Measurements from ENCODE around the gene ANAPC15. TPM values are rescaled to one million over a fixed set of nuclear protein-coding genes. Genes with fewer than 3 reads are reported as not detected.
A peak's percentile ranks its signal among the peaks of the same experiment; 100 is the strongest.

The ANAPC15 gene
- total and polyA plus RNA-seq, 2 of the 4 experiments (the other 2 are of a cell fraction) = 66.3 to 84.2 TPM

DNA sequence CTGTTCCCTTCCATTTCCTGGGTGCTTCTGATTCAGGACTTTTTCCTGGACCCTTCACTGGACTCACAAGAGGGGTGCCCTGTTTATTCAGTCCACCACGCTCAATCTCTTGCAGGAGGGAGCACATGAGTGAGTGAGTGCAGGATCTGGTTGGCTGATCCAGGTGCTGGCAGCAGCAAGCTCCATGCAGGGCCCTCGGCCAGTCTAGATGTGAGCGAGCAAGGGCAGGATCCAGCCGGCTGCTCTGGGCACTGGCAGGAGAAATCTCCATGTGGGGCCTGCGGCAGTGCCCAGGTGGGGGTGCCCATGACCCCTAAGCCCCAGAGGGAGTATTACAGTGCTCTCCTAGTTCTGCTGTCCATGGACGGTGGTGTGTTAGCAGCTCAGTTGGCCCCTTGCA is 11.6 kb upstream of the ANAPC15 start:
- Histone ChIP-seq H3K4me2 (ENCODE audit: low read depth, low read length) (no peak overlapping the region), H3K79me1 (ENCODE audit: low read depth in 1 of 2, low read length in 2 of 2) (no peaks in the 10 kb centered on the region), H3K4me1 (ENCODE audit: control insufficient read depth, insufficient read depth, low read length) (no peaks in the 10 kb centered on the region), H2AK9ac (replicated peaks; ENCODE audit: low read depth, low read length, poor library complexity) (no peak overlapping the region), H4K8ac (ENCODE audit: low read depth in 2 of 2, low read length in 2 of 2) (no peak overlapping the region), H2AK5ac (ENCODE audit: low read depth, low read length) (no peak overlapping the region), H3K23ac (ENCODE audit: low read depth, low read length) (no peak overlapping the region), H2BK15ac (ENCODE audit: low read depth, low read length) (no peak overlapping the region), H3K4ac (ENCODE audit: low read depth, low read length) (no peak overlapping the region), H3K14ac (replicated peaks; ENCODE audit: low read depth, low read length) (no peak overlapping the region), H2BK20ac (ENCODE audit: low read depth, low read length) (no peak overlapping the region), H4K20me1 (ENCODE audit: insufficient read depth, low read length) (no peaks in the 10 kb centered on the region), H4K5ac (ENCODE audit: low read depth, low read length) (no peak overlapping the region), H3K9ac (ENCODE audit: low read depth, low read length) (no peak overlapping the region), H2BK120ac (ENCODE audit: low read depth, low read length) (no peak overlapping the region), H3K9me1 (ENCODE audit: insufficient read depth, low read length) (no peaks in the 10 kb centered on the region), H3K9me3 (ENCODE audit: control insufficient read depth, insufficient read depth, low read length) (peaks cover 7% of the 10 kb centered on the region), H3K18ac (ENCODE audit: low read depth, low read length) (no peak overlapping the region), H3K27ac (ENCODE audit: insufficient read depth, low read length) (no peak overlapping the region), H2BK5ac (ENCODE audit: low read depth, low read length, poor library complexity, severe bottlenecking) (no peak overlapping the region), H3K27me3 (ENCODE audit: control insufficient read depth, insufficient read depth, low read length) (peaks cover 2% of the 10 kb centered on the region; the same call in 1 of the 2 replicates), H4K91ac (ENCODE audit: insufficient read depth, low read depth, low read length) (no peak overlapping the region), H3K56ac (ENCODE audit: extremely low read depth, insufficient read depth, low read length) (no peak overlapping the region), H3K4me3 (ENCODE audit: insufficient read depth, low read depth, low read length) (no peak overlapping the region), H2AFZ (replicated peaks; ENCODE audit: low read length, poor library complexity) (peak overlapping the region; percentile 32), H3K36me3 (ENCODE audit: control insufficient read depth, insufficient read depth, low read length) (no peaks in the 10 kb centered on the region)
- no TSS peak for BruUV-seq (replicated peaks)
- dilution Hi-C loops (cut with HindIII; ENCODE audit: low sequenced_read_pairs, unreplicated experiment) = no loop called here
- 81% methylated on average over 5 of the region's 6 CpGs; no CpG with 5 or more reads in 1 of the 2 experiments for WGBS, 2 experiments (ENCODE audit: extremely low coverage in 2 of 2, insufficient read length in 1 of 2)
- intact Hi-C loops (cut with micrococcal nuclease) = no loop called here
- CTCF ChIA-PET = no interaction called here
- in situ Hi-C loops (cut with MboI; ENCODE audit: low sequenced_read_pairs) = no loop called here
- no peak for TF ChIP-seq CHD1 (IDR thresholded peaks at IDR 0.05; ENCODE audit: low read depth, low read length)
- no peak for TF ChIP-seq RFX5 (IDR thresholded peaks at IDR 0.05; ENCODE audit: low read depth, low read length)
- no peak for TF ChIP-seq RAD21 (IDR thresholded peaks at IDR 0.05; ENCODE audit: low read length)
- TF ChIP-seq, protein P1, sequence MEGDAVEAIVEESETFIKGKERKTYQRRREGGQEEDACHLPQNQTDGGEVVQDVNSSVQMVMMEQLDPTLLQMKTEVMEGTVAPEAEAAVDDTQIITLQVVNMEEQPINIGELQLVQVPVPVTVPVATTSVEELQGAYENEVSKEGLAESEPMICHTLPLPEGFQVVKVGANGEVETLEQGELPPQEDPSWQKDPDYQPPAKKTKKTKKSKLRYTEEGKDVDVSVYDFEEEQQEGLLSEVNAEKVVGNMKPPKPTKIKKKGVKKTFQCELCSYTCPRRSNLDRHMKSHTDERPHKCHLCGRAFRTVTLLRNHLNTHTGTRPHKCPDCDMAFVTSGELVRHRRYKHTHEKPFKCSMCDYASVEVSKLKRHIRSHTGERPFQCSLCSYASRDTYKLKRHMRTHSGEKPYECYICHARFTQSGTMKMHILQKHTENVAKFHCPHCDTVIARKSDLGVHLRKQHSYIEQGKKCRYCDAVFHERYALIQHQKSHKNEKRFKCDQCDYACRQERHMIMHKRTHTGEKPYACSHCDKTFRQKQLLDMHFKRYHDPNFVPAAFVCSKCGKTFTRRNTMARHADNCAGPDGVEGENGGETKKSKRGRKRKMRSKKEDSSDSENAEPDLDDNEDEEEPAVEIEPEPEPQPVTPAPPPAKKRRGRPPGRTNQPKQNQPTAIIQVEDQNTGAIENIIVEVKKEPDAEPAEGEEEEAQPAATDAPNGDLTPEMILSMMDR (conservative IDR thresholded peaks at IDR 0.05; ENCODE audit: low read depth, low read length) = no peak
- TF ChIP-seq, protein P2, sequence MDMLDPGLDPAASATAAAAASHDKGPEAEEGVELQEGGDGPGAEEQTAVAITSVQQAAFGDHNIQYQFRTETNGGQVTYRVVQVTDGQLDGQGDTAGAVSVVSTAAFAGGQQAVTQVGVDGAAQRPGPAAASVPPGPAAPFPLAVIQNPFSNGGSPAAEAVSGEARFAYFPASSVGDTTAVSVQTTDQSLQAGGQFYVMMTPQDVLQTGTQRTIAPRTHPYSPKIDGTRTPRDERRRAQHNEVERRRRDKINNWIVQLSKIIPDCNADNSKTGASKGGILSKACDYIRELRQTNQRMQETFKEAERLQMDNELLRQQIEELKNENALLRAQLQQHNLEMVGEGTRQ (IDR thresholded peaks at IDR 0.05; ENCODE audit: low read depth, low read length) = no peak
- no peak for TF ChIP-seq POLR2A (IDR thresholded peaks at IDR 0.05; ENCODE audit: low read depth, low read length)
- no peak for TF ChIP-seq FOS (IDR thresholded peaks at IDR 0.05; ENCODE audit: low read depth, low read length)
- DNase-seq = no peak
- no peak for ATAC-seq (ENCODE audit: low read depth)
- POLR2A ChIA-PET (ENCODE audit: unreplicated experiment) = no interaction called here
